Activated CD8-positive, alpha-beta memory T cell treated with anti-CD3 and anti-CD28 coated beads for 4 hours (primary cell): ENCODE data around the gene HS1BP3.

Experiments
- DNase-seq, 2 donors: peaks; one replicate each; pipeline ENCODE4 v3.0.0-alpha.2; 2020; ENCODE audit warnings: low read depth in 2 of 2

The HS1BP3 gene

GRCh38 chr2:20572221-20572620 lies 78.7 kb downstream of the HS1BP3 start:
- no peak for DNase-seq

DNA sequence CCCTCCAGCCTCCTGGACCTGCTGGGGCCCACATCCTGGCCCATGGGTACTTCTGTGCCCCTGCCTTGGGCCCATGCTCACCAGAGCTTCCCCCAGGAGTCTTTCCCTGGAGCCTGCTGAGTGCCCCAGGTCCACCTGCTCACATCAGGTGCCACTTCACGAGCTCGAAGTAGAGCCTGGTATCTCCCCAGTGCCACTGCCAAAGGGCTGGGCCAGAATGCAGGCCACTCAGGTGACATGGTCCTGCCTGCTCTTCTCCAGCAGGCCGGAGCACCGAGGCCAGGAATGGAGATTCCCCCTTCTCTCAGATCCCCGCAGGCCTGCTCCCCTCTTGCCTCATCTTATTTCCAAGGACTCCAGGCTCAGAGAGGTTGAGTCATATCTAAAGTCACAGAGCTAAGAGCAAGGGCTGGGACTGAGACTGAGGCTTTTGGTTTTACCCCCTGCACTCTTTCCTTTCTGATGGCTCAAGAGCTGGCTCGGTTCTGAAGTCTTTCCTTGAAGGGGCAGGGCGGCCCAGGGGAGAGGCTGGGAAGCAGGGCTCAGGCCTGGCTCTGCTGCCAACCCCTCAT lies 79.2 kb downstream of the HS1BP3 start:
- no peak for DNase-seq

GRCh38 chr2:20571231-20571630 lies 79.7 kb downstream of the HS1BP3 start:
- DNase-seq: no peak

DNA sequence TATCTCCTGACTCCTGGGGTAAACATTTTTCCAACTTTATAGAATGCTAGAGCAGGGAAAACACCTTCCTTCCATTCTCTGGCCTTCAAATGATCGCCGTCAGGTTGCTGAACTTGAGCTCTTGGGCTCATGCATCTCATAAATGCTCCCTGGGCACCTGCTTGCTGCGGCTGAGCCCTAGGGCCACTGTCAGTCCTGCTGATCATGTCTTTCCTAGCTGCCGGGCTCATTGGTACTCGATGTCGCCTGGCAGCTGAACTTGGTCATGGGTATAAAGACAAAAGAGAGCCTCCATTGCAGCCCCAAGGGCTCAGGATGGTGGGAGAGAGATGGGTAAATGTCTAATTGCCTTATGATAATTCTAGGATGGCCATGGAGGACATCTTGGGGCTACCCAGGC lies 80.6 kb downstream of the HS1BP3 start:
- no peak for DNase-seq

- no peak for DNase-seq
Observed at GRCh38 chr2:20569464-20570223, 81.3 kb downstream of the HS1BP3 start.

- no peak for DNase-seq
Observed at GRCh38 chr2:20568501-20569463, 82.1 kb downstream of the HS1BP3 start.

DNA sequence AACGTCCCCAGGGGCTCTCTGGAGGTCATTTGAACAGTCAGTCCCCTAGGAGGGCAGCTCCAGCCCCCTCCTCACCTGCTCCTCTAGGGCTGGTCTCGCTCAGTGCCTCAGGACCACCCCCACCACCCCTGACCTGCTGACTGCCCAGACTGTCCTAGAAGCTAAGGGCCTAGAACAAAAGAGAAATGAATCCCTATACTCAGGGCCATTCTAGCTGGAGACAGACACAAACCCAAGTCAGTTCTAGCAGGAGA lies 83.0 kb downstream of the HS1BP3 start:
- no peak for DNase-seq
